ENCODE results near the gene C2CD2. TPM values are rescaled to one million over a fixed set of nuclear protein-coding genes. Genes with fewer than 3 reads are reported as not detected.

Gene C2CD2
- total RNA-seq, 1 experiment from 2014 or later: 50.4 TPM

DNA sequence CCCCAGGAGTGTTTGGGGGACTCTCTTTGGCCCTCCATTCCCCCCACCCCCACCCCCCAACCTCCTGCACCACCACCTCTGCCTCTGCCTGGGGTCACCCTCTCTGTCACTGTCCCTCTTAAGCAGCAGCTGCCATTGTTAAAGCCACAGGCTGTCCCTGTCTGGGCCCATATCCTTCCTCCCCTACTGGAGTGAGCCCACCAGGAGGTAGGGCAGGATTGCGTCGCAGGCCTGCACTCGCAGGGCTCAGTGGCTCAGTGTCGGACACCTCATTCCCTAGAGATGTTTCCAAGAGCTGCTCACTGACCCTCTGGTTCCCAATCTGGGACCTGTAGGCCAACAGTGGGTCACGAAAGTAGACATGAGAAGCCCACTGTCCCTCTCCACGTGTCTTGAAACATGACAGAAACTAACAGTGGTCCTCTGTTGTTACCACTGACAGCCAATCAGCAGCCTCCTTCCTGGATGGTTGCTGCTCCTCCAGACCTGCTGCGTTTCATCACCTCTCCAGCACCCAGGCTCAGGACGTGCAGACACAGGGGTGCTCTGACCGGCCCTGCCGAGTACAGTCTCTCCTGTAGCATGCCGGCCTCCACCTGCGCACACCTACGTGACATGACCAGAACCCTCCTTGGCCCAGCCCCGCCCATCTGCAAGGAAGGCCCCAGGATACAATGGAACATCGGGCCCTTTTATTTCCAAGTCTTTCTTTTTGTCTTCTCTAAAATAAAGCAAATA lies 82.4 kb downstream of the C2CD2 start:
- ATAC-seq (no peak), DNase-seq (no peak)
- no peak for TF ChIP-seq EZH2phosphoT487 (IDR thresholded peaks at IDR 0.05; ENCODE audit: borderline replicate concordance, low read length)
- no peak for TF ChIP-seq EZH2 (IDR thresholded peaks at IDR 0.05; ENCODE audit: low read length, unreplicated experiment)
- TF ChIP-seq, protein P1, sequence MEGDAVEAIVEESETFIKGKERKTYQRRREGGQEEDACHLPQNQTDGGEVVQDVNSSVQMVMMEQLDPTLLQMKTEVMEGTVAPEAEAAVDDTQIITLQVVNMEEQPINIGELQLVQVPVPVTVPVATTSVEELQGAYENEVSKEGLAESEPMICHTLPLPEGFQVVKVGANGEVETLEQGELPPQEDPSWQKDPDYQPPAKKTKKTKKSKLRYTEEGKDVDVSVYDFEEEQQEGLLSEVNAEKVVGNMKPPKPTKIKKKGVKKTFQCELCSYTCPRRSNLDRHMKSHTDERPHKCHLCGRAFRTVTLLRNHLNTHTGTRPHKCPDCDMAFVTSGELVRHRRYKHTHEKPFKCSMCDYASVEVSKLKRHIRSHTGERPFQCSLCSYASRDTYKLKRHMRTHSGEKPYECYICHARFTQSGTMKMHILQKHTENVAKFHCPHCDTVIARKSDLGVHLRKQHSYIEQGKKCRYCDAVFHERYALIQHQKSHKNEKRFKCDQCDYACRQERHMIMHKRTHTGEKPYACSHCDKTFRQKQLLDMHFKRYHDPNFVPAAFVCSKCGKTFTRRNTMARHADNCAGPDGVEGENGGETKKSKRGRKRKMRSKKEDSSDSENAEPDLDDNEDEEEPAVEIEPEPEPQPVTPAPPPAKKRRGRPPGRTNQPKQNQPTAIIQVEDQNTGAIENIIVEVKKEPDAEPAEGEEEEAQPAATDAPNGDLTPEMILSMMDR (conservative IDR thresholded peaks at IDR 0.05; ENCODE audit: low read depth, low read length): no peak
- intact Hi-C loops (cut with micrococcal nuclease): no loop called here
- Histone ChIP-seq H4K20me1 (ENCODE audit: low read length) (no peaks in the 10 kb centered on the region), H3K9me3 (ENCODE audit: low read length) (no peaks in the 10 kb centered on the region), H3K9me2 (replicated peaks; ENCODE audit: low read length) (no peaks in the 10 kb centered on the region), H3K36me3 (ENCODE audit: low read depth, low read length) (no peaks in the 10 kb centered on the region), H3K4me3 (ENCODE audit: low read length) (no peak overlapping the region), H3K9ac (ENCODE audit: low read length) (no peak overlapping the region), H3F3A (ENCODE audit: low read length, unreplicated experiment) (no peaks in the 10 kb centered on the region), H3K4me1 (ENCODE audit: insufficient read depth, low read length) (no peaks in the 10 kb centered on the region), H3K4me2 (ENCODE audit: low read length) (no peak overlapping the region), H2AFZ (ENCODE audit: low read length) (no peak overlapping the region), H3K27ac (ENCODE audit: low read length) (no peak overlapping the region), H3K79me2 (ENCODE audit: low read length) (peaks cover 39% of the 10 kb centered on the region), H3K27me3 (ENCODE audit: low read length) (no peaks in the 10 kb centered on the region)
- ChIA-PET CTCF (no interaction called here), POLR2A (ENCODE audit: unreplicated experiment) (no interaction called here)
- BruUV-seq (replicated peaks): no TSS peak

DNA sequence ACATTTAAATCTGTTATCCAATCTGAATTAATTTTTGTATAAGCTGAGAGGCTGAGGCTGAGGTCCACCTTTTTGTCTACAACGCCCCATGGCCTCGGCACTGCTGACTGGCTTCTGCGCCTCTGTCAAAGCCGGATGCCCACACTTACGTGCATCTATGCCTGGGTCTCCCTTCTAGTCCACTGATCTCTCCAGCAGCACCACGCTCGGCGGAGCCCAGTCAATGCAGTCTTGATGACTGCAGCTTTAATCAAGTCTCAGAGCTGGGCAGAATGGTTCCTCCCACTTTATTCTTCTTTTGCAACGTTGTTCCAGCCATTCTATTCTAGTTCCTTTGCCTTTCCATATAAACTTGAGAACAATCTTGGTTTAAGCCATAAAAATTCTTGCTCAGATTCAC lies 84.0 kb downstream of the C2CD2 start:
- no peak for DNase-seq
- no peaks in the 10 kb centered on the region for H3K36me3 ChIP-seq (ENCODE audit: low read depth, low read length)
- TF ChIP-seq, protein P1 (conservative IDR thresholded peaks at IDR 0.05; ENCODE audit: low read depth, low read length): no peak
- TF ChIP-seq EZH2phosphoT487 (IDR thresholded peaks at IDR 0.05; ENCODE audit: borderline replicate concordance, low read length) (no peak), EZH2 (IDR thresholded peaks at IDR 0.05; ENCODE audit: low read length, unreplicated experiment) (no peak)
- no peak overlapping the region for H3K4me2 ChIP-seq (ENCODE audit: low read length)
- H3F3A ChIP-seq (ENCODE audit: low read length, unreplicated experiment): no peaks in the 10 kb centered on the region
- H3K4me3 ChIP-seq (ENCODE audit: low read length): no peak overlapping the region
- H3K79me2 ChIP-seq (ENCODE audit: low read length): peaks cover 39% of the 10 kb centered on the region
- no peak overlapping the region for H2AFZ ChIP-seq (ENCODE audit: low read length)
- no peak for ATAC-seq
- no peak overlapping the region for H3K9ac ChIP-seq (ENCODE audit: low read length)
- no peaks in the 10 kb centered on the region for H3K9me3 ChIP-seq (ENCODE audit: low read length)
- ChIA-PET POLR2A (ENCODE audit: unreplicated experiment) (no interaction called here), CTCF (no interaction called here)
- H4K20me1 ChIP-seq (ENCODE audit: low read length): no peaks in the 10 kb centered on the region
- no TSS peak for BruUV-seq (replicated peaks)
- no peaks in the 10 kb centered on the region for H3K27me3 ChIP-seq (ENCODE audit: low read length)
- intact Hi-C loops (cut with micrococcal nuclease): no loop called here
- H3K4me1 ChIP-seq (ENCODE audit: insufficient read depth, low read length): no peaks in the 10 kb centered on the region
- H3K9me2 ChIP-seq (replicated peaks; ENCODE audit: low read length): no peaks in the 10 kb centered on the region
- H3K27ac ChIP-seq (ENCODE audit: low read length): no peak overlapping the region

DNA sequence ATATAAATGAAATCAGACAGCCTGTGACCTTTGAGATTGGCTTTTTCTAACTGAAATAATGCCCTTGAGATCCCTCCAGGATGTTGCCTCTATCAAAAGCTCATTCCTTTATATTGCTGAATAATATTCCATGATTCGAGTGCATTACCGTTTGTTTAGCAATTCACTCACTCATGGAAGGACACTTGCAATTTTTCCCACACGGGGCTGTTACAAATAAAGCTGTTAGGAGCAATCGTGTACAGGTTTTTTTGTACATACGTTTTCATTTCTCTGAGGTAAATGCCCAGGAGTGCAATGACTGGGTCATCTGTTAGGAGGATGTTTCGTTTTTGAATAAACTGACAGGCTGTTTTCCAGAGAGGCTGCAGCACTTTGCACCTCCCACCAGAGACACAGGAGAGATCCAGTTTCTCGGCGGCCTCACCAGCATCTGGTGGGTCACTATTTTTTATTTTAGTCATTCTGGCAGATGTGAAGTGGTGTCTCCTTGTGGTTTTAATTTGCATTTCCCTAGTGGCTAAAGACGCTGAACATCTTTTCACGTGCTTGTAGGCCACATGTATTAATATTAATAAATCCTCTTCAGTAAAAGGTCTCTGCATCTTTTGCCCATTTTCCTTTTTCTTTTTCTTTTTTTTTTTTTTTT lies 85.6 kb downstream of the C2CD2 start:
- intact Hi-C loops (cut with micrococcal nuclease): no loop called here
- H3K4me3 ChIP-seq (ENCODE audit: low read length): no peak overlapping the region
- H3F3A ChIP-seq (ENCODE audit: low read length, unreplicated experiment): no peaks in the 10 kb centered on the region
- H3K9me2 ChIP-seq (replicated peaks; ENCODE audit: low read length): no peaks in the 10 kb centered on the region
- no peaks in the 10 kb centered on the region for H3K27me3 ChIP-seq (ENCODE audit: low read length)
- peaks cover 6% of the 10 kb centered on the region for H3K4me1 ChIP-seq (ENCODE audit: insufficient read depth, low read length)
- H3K27ac ChIP-seq (ENCODE audit: low read length): no peak overlapping the region
- H3K4me2 ChIP-seq (ENCODE audit: low read length): no peak overlapping the region
- ChIA-PET POLR2A (ENCODE audit: unreplicated experiment) (interaction anchor here (0.6 kb wide), 1 partner anchor 10 kb away, joined by 7 read pairs; no protein-coding TSS in a partner anchor), CTCF (no interaction called here)
- no peak for TF ChIP-seq EZH2 (IDR thresholded peaks at IDR 0.05; ENCODE audit: low read length, unreplicated experiment)
- H3K9me3 ChIP-seq (ENCODE audit: low read length): no peaks in the 10 kb centered on the region
- H3K79me2 ChIP-seq (ENCODE audit: low read length): peaks cover 35% of the 10 kb centered on the region
- no peak overlapping the region for H3K9ac ChIP-seq (ENCODE audit: low read length)
- H4K20me1 ChIP-seq (ENCODE audit: low read length): no peaks in the 10 kb centered on the region
- H3K36me3 ChIP-seq (ENCODE audit: low read depth, low read length): no peaks in the 10 kb centered on the region
- no peak overlapping the region for H2AFZ ChIP-seq (ENCODE audit: low read length)
- no TSS peak for BruUV-seq (replicated peaks)
- DNase-seq (no peak), ATAC-seq (no peak)

All from PC-3 (cell line).